Parathyroid adenoma (tissue), 2 donors: ENCODE results near the gene R3HDM2.

Source experiments
- H2AFZ ChIP-seq: fragments of 300-600 bp; sonication (generic); one replicate; pipeline ENCODE4 v1.7.0; 2017; ENCODE audit warnings: antibody characterized with exemption, mild to moderate bottlenecking
- H3K27ac ChIP-seq: fragments of 300-600 bp; sonication (generic); one replicate; pipeline ENCODE4 v1.7.0; 2017
- H3K27me3 ChIP-seq: fragments of 300-600 bp; sonication (generic); one replicate; pipeline ENCODE4 v1.7.0; 2017; ENCODE audit warnings: low read length; ENCODE audit not compliant: control insufficient read depth, insufficient read depth
- H3K36me3 ChIP-seq: fragments of 300-600 bp; sonication (generic); one replicate; pipeline ENCODE4 v1.7.0; 2017; ENCODE audit warnings: low read length; ENCODE audit not compliant: control insufficient read depth, insufficient read depth
- H3K4me1 ChIP-seq: fragments of 300-600 bp; sonication (generic); one replicate; pipeline ENCODE4 v1.7.0; 2017; ENCODE audit warnings: control low read depth
- H3K4me2 ChIP-seq: fragments of 300-600 bp; sonication (generic); one replicate; pipeline ENCODE4 v1.7.0; 2017; ENCODE audit warnings: low read length
- H3K4me3 ChIP-seq: fragments of 300-600 bp; sonication (generic); one replicate; pipeline ENCODE4 v1.7.0; 2017; ENCODE audit warnings: low read depth, low read length
- H3K79me2 ChIP-seq: fragments of 300-600 bp; sonication (generic); one replicate; pipeline ENCODE4 v1.7.0; 2017; ENCODE audit warnings: control low read depth
- H3K9ac ChIP-seq: fragments of 300-600 bp; sonication (generic); one replicate; pipeline ENCODE4 v1.7.0; 2017; ENCODE audit warnings: mild to moderate bottlenecking
- H3K9me3 ChIP-seq: fragments of 300-600 bp; sonication (generic); one replicate; pipeline ENCODE4 v1.7.0; 2017; ENCODE audit warnings: low read length; ENCODE audit not compliant: control insufficient read depth
- TF ChIP-seq, protein P1 (sequence below): fragments of 300-600 bp; sonication (generic); IDR thresholded peaks from one replicate; pipeline ENCODE4 v1.7.0; 2017; ENCODE audit warnings: antibody characterized with exemption, mild to moderate bottlenecking
- donor health status: primary hyperparathyroidism.

Gene R3HDM2

DNA sequence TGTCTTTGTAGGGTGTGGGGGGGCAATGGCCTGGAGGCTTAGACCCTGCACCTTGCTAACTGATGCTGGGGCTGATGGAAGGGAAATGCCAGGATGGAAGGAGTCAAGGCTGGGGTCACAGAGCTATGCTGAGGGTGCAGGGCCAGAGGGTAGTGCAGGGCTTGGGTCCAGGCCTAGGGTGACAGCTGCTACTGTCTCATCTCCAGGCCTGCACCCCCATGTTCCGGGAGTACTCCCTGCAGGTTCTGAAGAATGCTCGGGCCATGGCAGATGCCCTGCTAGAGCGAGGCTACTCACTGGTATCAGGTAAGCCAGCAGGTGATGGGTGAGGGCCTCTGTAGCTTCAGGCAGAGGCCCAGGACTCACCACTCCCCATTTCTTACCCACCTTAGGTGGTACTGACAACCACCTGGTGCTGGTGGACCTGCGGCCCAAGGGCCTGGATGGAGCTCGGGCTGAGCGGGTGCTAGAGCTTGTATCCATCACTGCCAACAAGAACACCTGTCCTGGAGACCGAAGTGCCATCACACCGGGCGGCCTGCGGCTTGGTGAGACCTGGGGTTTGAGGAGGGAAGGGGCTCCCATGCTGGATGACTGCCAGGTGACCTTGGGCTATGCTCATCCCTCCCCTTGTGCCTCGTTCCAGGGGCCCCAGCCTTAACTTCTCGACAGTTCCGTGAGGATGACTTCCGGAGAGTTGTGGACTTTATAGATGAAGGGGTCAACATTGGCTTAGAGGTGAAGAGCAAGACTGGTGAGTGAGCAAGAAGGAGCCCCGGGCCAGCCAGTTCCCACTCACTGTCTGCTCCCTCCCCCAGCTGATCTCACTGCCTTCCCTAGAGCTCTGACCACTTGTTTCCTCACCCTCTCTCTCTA lies 197.2 kb downstream of the R3HDM2 start:
- Histone ChIP-seq H3K27me3 (peaks cover 3% of the 10 kb centered on the region), H3K9ac (no peak overlapping the region), H3K4me2 (no peak overlapping the region), H3K9me3 (no peaks in the 10 kb centered on the region), H3K79me2 (no peaks in the 10 kb centered on the region), H3K27ac (no peak overlapping the region), H3K4me1 (peaks cover 15% of the 10 kb centered on the region), H3K36me3 (no peaks in the 10 kb centered on the region), H3K4me3 (no peak overlapping the region), H2AFZ (no peak overlapping the region)
- TF ChIP-seq, protein P1, sequence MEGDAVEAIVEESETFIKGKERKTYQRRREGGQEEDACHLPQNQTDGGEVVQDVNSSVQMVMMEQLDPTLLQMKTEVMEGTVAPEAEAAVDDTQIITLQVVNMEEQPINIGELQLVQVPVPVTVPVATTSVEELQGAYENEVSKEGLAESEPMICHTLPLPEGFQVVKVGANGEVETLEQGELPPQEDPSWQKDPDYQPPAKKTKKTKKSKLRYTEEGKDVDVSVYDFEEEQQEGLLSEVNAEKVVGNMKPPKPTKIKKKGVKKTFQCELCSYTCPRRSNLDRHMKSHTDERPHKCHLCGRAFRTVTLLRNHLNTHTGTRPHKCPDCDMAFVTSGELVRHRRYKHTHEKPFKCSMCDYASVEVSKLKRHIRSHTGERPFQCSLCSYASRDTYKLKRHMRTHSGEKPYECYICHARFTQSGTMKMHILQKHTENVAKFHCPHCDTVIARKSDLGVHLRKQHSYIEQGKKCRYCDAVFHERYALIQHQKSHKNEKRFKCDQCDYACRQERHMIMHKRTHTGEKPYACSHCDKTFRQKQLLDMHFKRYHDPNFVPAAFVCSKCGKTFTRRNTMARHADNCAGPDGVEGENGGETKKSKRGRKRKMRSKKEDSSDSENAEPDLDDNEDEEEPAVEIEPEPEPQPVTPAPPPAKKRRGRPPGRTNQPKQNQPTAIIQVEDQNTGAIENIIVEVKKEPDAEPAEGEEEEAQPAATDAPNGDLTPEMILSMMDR = no peak

DNA sequence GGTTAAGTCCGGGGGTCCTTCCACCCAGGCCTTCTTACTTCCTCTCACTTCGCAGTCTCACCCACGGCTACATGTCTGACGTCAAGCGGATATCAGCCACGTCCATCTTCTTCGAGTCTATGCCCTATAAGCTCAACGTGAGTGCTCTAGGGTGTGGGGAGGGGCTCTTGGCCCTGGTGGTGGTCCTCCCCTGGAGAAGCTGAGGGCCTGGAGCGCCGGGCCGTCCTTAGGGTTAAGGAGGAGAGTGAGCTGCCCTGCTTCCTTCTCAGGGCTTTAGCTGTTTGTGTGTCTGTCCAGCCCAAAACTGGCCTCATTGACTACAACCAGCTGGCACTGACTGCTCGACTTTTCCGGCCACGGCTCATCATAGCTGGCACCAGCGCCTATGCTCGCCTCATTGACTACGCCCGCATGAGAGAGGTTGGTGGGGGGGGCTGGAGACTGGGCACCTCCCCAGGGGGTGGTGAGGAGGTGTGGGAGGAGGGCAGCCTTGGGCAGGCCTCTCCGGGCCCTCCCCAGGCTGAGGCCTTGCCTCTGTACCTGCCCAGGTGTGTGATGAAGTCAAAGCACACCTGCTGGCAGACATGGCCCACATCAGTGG lies 198.6 kb downstream of the R3HDM2 start:
- Histone ChIP-seq H3K9ac (no peak overlapping the region), H3K4me1 (peaks cover 15% of the 10 kb centered on the region)

DNA sequence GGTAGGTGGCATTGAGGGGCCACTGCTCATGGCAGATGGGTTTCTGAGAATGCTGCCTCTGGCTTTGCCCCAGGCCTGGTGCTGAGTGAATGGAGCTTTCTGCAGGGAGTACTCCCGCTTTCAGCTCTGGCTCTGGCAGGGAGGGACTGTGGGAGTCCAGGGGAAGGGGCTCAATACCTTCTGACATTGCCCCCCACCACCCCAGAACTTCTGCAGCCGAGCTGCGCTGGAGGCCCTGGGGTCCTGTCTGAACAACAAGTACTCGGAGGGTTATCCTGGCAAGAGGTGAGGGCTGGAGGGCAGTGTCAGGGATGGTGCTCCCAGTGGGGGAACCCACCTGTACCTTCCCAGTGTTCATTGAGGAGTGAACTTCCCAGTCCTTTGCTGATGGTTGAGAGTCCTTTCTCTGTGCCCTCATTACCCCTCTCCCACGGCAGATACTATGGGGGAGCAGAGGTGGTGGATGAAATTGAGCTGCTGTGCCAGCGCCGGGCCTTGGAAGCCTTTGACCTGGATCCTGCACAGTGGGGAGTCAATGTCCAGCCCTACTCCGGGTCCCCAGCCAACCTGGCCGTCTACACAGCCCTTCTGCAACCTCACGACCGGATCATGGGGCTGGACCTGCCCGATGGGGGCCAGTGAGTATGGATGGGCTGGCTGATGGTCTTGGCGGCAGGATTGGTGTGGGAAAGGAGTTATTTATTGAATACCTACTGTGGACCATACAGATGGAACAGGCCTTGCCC lies 199.4 kb downstream of the R3HDM2 start:
- H3K9ac ChIP-seq = no peak overlapping the region

More for the DNA sequence above, 198.6 kb downstream of the R3HDM2 start:
- Histone ChIP-seq H3K79me2 (no peaks in the 10 kb centered on the region), H3K36me3 (no peaks in the 10 kb centered on the region), H2AFZ (no peak overlapping the region), H3K27ac (no peak overlapping the region), H3K27me3 (peaks cover 3% of the 10 kb centered on the region), H3K4me2 (peak overlapping the region; percentile 40), H3K9me3 (no peaks in the 10 kb centered on the region), H3K4me3 (no peak overlapping the region)
- TF ChIP-seq, protein P1 = no peak

DNA sequence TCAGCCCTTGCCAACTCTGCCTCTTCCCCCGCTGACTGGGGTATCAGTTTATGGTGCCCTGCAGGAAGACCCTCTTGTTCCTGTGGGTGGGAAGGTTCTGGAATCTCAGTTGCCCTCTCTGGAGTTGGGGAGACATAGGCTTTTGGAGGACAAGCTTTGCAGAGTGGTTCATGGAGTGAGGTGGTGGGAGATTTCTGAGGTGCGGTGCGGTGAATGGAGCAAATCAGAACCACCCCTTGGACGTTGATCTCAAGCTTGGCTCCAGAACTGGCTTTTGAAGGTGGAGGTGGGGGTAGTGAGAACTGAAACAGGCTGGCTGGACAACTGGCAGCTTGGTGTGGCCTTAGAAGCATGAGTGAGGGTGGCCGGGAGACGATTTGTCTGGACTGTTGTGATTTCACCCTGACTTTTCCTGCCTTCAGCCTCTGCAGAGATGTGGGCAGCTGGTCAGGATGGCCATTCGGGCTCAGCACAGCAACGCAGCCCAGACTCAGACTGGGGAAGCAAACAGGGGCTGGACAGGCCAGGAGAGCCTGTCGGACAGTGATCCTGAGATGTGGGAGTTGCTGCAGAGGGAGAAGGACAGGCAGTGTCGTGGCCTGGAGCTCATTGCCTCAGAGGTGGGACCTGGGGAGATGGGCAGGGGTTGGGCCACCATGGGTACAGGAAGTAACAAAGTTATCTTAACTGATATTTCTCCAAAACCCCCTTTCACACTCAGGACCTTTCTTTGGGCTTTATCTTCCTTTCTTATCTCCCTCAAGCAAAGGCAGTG lies 200.3 kb downstream of the R3HDM2 start:
- H3K4me2 ChIP-seq = peak overlapping the region; percentile 91
- H3K79me2 ChIP-seq = no peaks in the 10 kb centered on the region
- TF ChIP-seq, protein P1 = no peak
- peaks cover 15% of the 10 kb centered on the region for H3K4me1 ChIP-seq
- peaks cover 3% of the 10 kb centered on the region for H3K27me3 ChIP-seq
- H2AFZ ChIP-seq = no peak overlapping the region
- no peak overlapping the region for H3K4me3 ChIP-seq
- no peaks in the 10 kb centered on the region for H3K9me3 ChIP-seq
- no peak overlapping the region for H3K9ac ChIP-seq
- H3K36me3 ChIP-seq = no peaks in the 10 kb centered on the region
- no peak overlapping the region for H3K27ac ChIP-seq

More for the DNA sequence above, 199.4 kb downstream of the R3HDM2 start:
- no peak overlapping the region for H2AFZ ChIP-seq
- H3K27me3 ChIP-seq = peaks cover 3% of the 10 kb centered on the region
- H3K4me2 ChIP-seq = no peak overlapping the region
- H3K36me3 ChIP-seq = no peaks in the 10 kb centered on the region
- no peak overlapping the region for H3K27ac ChIP-seq
- H3K79me2 ChIP-seq = no peaks in the 10 kb centered on the region
- H3K4me1 ChIP-seq = peaks cover 15% of the 10 kb centered on the region
- H3K9me3 ChIP-seq = no peaks in the 10 kb centered on the region
- H3K4me3 ChIP-seq = no peak overlapping the region
- TF ChIP-seq, protein P1 = no peak
